ENCODE results near the gene PHYKPL.
"Not testable (repeated sequence)": the region's sequence is repeated elsewhere in the genome, so short reads cannot be mapped to it uniquely, and the experiment has no call there.

Gene PHYKPL

DNA sequence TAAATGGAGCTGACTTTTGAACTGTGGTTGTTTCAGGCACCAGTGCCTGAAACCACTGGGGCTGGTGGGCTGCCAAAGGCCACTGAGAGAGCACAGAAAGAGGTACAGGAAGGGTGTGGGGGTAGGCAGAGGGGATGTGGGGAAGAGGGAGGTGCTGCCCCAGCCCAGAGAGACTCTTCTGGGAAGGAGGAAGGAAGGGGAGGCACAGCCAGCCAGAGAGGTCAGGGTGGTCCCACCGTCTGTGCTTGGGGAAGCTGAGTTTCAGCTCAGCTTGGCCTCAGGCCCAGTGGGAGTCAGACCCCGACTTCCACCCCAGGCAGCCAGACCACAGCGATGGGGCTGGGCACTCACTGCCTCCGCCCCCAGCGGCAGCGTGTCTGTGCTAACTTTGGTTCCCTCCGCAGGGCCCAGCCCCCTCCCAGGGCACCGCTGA is 8.6 kb upstream of the PHYKPL start:
- TF ChIP-seq, protein P1, sequence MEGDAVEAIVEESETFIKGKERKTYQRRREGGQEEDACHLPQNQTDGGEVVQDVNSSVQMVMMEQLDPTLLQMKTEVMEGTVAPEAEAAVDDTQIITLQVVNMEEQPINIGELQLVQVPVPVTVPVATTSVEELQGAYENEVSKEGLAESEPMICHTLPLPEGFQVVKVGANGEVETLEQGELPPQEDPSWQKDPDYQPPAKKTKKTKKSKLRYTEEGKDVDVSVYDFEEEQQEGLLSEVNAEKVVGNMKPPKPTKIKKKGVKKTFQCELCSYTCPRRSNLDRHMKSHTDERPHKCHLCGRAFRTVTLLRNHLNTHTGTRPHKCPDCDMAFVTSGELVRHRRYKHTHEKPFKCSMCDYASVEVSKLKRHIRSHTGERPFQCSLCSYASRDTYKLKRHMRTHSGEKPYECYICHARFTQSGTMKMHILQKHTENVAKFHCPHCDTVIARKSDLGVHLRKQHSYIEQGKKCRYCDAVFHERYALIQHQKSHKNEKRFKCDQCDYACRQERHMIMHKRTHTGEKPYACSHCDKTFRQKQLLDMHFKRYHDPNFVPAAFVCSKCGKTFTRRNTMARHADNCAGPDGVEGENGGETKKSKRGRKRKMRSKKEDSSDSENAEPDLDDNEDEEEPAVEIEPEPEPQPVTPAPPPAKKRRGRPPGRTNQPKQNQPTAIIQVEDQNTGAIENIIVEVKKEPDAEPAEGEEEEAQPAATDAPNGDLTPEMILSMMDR (IDR thresholded peaks at IDR 0.05; ENCODE audit: control insufficient read depth, insufficient read depth, low read depth, low read length, missing control alignments), result no peak
- no peak for DNase-seq (ENCODE audit: low read depth)

DNA sequence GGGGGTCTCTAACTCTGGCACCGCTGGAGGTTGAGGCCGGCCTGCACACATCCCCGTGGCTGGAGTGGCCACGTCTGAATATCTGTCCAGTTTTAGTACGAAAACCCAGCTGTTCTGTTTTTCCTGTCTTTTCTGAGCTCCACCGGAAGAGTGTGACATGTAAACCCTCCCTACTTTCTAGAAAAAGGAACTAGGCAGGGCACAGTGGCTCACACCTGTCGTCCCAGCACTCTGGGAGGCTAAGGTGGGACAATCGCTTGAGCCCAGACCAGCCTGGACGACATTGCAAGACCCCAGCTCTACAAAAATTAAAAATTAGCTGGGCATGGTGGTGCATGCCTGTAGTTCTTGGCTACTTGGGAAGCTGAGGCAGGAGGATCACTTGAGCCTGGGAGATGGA is 8.2 kb upstream of the PHYKPL start:
- TF ChIP-seq, protein P1 (IDR thresholded peaks at IDR 0.05; ENCODE audit: control insufficient read depth, insufficient read depth, low read depth, low read length, missing control alignments), result no peak
- DNase-seq (ENCODE audit: low read depth), result no peak
- H3K4me3 ChIP-seq (ENCODE audit: control insufficient read depth, low read depth, low read length), result no peak overlapping the region

More for the DNA sequence above, 8.6 kb upstream of the PHYKPL start:
- no peak overlapping the region for H3K4me3 ChIP-seq (ENCODE audit: control insufficient read depth, low read depth, low read length)

DNA sequence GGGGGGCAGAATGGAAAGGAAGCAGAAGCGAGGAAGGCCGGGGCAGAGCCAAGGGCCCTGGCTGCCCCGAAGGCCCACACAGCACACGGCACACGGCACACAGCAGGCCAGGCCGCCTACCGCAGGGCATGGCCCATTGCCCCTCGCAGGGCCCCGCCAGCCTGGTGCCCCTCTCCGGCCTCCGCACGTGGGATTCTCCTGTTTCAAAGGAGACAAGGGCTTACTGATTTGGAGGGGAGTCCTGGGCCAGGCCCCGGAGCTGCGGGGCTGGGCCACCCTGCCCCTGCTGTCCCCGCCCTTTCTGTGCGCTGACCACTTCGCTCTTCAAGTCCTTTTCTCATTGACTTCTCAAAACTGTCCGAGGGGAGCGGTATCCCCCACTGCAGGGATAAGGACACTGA is 7.7 kb upstream of the PHYKPL start:
- no peak overlapping the region for H3K4me3 ChIP-seq (ENCODE audit: control insufficient read depth, low read depth, low read length)
- no peak for DNase-seq (ENCODE audit: low read depth)
- TF ChIP-seq, protein P1 (IDR thresholded peaks at IDR 0.05; ENCODE audit: control insufficient read depth, insufficient read depth, low read depth, low read length, missing control alignments), result no peak

DNA sequence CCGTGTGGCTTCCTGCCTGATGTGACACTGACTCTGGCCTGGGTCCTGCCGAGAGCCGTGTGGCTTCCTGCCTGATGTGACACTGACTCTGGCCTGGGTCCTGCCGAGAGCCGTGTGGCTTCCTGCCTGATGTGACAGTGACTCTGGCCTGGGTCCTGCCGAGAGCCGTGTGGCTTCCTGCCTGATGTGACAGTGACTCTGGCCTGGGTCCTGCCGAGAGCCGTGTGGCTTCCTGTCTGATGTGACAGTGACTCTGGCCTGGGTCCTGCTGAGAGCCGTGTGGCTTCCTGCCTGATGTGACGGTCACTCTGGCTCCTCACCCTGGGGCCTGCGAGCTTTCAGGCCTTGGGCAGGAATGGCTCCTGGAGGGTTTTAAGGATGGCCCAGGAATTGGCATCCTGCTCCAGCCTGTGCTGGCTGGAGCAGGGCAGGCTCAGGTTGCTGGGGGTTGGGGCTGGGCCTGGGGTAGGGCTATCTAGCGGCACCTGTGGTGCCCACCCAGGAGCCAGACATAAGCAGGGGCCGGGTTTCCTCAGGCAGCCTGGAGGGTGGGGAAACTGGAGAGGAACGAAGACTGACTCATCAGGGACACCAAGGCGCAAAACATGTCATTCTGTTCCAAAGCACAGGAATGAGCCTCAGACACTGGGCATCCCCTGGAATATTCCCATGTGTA is 7.2 kb upstream of the PHYKPL start:
- not testable (repeated sequence) for DNase-seq (ENCODE audit: low read depth); H3K4me3 ChIP-seq (ENCODE audit: control insufficient read depth, low read depth, low read length)

DNA sequence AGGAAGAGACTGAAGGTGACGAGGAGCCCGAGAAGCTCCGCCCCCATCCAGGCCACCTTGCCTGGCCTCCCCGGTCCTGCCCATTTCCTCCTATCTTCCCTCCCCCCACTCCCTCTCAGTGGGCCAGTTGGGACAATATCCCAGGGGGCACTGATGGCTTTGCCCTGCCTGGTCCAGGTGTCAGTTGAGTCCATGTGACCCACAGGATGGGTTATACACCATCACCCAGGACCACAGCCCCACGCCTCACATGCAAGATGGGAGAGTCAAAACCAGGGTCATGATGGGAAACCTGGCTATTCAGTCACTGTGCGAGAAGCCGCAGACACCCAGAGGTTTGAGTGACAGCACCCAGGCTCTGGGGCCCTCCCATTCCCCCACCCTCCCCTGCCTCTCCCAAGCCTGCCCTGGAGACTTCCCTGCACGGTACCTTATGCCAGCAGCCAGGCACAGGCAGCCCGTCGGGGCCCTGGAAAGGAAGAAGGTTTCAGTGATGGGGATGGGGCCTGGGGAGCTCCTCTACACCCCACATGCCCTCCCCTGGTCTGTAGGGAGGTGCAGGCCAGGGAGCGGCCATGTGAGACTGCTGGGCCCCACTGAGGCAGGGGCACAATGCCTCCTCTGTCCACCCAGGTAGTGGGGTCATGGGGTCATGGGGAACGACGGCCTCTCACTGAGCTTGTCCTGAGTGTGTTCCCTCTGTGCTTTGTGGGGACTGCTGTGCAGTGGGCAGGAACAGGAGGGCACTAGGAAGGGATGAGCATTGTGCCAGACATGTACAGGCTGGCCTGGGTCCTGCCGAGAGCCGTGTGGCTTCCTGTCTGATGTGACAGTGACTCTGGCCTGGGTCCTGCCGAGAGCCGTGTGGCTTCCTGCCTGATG is 6.3 kb upstream of the PHYKPL start:
- H3K4me3 ChIP-seq (ENCODE audit: control insufficient read depth, low read depth, low read length), result no peak overlapping the region
- TF ChIP-seq, protein P1 (IDR thresholded peaks at IDR 0.05; ENCODE audit: control insufficient read depth, insufficient read depth, low read depth, low read length, missing control alignments), result no peak

DNA sequence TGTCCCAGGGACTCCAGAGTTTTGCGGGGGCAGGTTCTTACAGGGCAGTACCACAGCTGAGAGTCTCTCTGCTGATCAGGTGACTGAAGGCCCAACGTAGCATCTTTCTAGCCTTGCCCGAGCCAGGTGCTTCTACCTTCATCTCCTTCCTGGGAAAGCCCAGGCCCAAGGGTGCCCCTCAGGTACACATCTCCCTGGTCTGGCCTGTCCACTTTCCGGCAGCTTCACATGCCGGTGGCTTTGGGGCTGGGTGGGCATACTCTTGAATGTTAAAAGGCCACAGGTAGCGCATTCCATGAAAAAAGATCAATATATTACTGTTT is 5.7 kb upstream of the PHYKPL start:
- no peak for DNase-seq (ENCODE audit: low read depth)
- H3K4me3 ChIP-seq (ENCODE audit: control insufficient read depth, low read depth, low read length), result no peak overlapping the region
- TF ChIP-seq, protein P1 (IDR thresholded peaks at IDR 0.05; ENCODE audit: control insufficient read depth, insufficient read depth, low read depth, low read length, missing control alignments), result no peak

More for the DNA sequence above, 6.3 kb upstream of the PHYKPL start:
- DNase-seq (ENCODE audit: low read depth), result no peak

All from AG09309 (cell line).